ENCODE results near the gene ATP6V0A4. TPM values are rescaled to one million over a fixed set of nuclear protein-coding genes. Genes with fewer than 3 reads are reported as not detected.

The ATP6V0A4 gene
- under 0.01 TPM in 2 replicates for total RNA-seq

DNA sequence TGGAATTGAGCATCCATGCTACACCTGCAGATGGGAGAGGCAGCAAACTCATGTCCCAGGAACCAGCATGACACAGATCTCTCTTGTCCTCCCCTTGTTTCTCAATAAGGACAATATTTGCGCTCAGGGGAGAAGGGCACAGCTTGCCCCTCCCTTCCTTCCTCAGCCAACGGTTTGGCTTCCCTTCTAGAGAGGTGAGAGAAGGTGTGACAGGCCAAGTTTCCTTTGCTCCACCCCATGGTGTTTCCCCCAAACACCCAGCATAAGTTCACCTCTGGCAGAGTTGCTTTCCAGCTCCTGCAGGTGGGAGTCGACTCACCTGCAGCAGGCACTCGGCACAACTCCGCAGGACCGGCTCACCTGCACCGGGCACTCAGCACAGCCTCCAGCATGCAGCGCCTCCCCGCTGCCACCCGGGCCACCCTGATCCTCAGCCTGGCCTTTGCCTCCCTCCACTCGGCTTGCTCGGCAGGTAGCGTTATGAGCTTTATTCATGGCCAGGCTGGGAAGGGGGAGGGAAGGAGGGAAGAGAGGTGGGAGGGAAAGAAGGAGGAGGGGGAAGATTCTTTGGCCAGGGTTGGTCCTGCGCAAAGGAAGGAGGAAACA is at the start of gene ATP6V0A4, which contains the start of gene TMEM213:
Gene ATP6V0A4, minus strand, starts transcription at position 482 of the 606 bp plus-strand sequence. CDS start 26,949 bp downstream, outside the sequence.
Gene TMEM213, plus strand, starts transcription at position 280 of the 606 bp plus-strand sequence. Its CDS starts 111 bp downstream, at position 391.

DNA sequence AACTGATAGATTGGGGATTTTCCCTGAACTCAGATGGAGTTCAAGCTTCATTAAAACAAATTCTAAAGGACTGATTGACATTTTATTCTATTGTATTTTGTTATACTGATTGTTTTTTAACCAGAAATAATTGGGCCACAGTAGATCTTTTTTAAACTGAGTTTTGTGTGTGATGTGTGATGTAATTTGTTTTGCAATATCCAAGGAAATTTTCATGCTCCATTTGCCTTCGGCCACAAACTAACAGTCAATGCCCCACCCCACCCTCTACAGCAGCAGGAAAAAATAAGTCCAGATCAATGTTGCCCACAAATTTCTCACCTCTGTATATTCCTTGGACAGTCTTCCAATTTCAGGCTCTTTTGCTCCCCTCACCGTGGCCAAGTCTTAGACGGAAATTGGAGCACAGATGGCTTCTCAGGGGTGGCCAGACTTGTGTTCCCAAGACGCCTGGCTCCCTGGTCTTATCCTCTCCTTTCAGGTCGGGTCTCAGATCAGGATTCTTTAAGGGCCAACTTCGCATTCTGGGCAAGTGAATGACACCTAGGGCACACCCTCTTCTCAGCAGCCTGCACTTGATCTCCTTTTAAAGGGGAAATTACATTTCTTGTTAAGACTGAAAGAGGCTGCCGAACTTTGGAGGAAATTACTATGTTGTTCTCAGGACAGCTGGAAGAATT is 97.0 kb downstream of the ATP6V0A4 start, which contains the start of gene SVOPL:
Gene SVOPL, minus strand, starts transcription at position 506 of the 680 bp plus-strand sequence. CDS start 22,317 bp downstream, outside the sequence.

Other genes with a start within 250 kb of the ATP6V0A4 start
- gene SVOPL, start 96.8 kb downstream of the ATP6V0A4 start, total RNA-seq: not detected in 2 replicates
- gene TMEM213, start 202 bp downstream of the ATP6V0A4 start, total RNA-seq: not detected in 2 replicates
- gene KIAA1549, start 183.2 kb upstream of the ATP6V0A4 start, total RNA-seq: 1.2 and 1.9 TPM in 2 replicates
- gene ZC3HAV1L, start 237.8 kb upstream of the ATP6V0A4 start, total RNA-seq: 12.2 and 13.3 TPM in 2 replicates

Measured in epithelial cell of umbilical artery (primary cell).